ENCODE results near the gene LDAF1.
"Not testable (repeated sequence)": the region's sequence is repeated elsewhere in the genome, so short reads cannot be mapped to it uniquely, and the experiment has no call there.

LDAF1 gene

DNA sequence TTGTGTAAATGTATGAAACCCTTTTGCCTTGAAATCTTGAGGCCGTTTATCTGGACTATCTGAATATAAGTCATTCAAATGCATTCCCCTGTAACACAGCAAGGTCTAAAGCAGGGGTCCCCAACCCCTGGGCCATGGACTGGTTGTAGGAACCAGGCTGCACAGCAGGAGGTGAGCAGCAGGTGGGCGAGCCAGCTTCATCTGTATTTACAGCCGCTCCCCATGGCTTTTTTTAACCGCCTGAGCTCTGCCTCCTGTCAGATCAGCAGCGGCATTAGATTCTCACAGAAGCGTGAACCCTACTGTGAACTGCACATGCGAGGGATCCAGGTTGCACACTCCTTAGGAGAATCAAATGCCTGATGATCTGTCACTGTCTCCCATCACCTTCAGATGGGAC is 32.0 kb upstream of the LDAF1 start:
- Histone ChIP-seq H3K27ac (no peak overlapping the region), H3K36me3 (no peaks in the 10 kb centered on the region), H3K27me3 (ENCODE audit: insufficient read depth, low read depth, severe bottlenecking) (no peaks in the 10 kb centered on the region), H3K4me3 (ENCODE audit: low read depth, low read length) (no peak overlapping the region), H3K9me3 (ENCODE audit: severe bottlenecking) (no peaks in the 10 kb centered on the region)
- TF ChIP-seq, protein P1, sequence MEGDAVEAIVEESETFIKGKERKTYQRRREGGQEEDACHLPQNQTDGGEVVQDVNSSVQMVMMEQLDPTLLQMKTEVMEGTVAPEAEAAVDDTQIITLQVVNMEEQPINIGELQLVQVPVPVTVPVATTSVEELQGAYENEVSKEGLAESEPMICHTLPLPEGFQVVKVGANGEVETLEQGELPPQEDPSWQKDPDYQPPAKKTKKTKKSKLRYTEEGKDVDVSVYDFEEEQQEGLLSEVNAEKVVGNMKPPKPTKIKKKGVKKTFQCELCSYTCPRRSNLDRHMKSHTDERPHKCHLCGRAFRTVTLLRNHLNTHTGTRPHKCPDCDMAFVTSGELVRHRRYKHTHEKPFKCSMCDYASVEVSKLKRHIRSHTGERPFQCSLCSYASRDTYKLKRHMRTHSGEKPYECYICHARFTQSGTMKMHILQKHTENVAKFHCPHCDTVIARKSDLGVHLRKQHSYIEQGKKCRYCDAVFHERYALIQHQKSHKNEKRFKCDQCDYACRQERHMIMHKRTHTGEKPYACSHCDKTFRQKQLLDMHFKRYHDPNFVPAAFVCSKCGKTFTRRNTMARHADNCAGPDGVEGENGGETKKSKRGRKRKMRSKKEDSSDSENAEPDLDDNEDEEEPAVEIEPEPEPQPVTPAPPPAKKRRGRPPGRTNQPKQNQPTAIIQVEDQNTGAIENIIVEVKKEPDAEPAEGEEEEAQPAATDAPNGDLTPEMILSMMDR (IDR thresholded peaks at IDR 0.05; ENCODE audit: low read depth, low read length) = no peak
- DNase-seq = peak; percentile 34

DNA sequence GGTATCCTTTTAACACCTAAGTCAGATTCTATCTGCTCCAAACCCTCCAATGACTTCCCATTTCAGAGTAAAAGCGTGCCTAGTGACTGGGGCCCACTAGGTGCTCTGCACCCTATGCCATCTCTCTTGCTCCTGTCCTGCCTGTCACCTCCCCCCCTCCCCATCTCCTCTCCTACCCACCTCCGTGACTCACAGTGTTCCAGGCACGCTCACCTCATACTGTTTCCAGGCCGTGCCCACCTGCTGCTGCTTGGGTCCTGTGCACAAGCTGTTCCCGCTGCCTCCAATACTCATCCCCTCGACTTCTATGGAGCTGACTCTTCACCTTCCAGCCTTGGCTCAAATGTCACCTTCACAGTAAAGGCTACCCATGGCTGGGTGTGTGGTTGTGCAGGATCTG is 29.5 kb upstream of the LDAF1 start:
- no peaks in the 10 kb centered on the region for H3K36me3 ChIP-seq
- TF ChIP-seq, protein P1 (IDR thresholded peaks at IDR 0.05; ENCODE audit: low read depth, low read length) = no peak
- no peak for DNase-seq
- H3K27ac ChIP-seq = no peak overlapping the region
- H3K9me3 ChIP-seq (ENCODE audit: severe bottlenecking) = no peaks in the 10 kb centered on the region
- no peak overlapping the region for H3K4me3 ChIP-seq (ENCODE audit: low read depth, low read length)
- H3K27me3 ChIP-seq (ENCODE audit: insufficient read depth, low read depth, severe bottlenecking) = no peaks in the 10 kb centered on the region

DNA sequence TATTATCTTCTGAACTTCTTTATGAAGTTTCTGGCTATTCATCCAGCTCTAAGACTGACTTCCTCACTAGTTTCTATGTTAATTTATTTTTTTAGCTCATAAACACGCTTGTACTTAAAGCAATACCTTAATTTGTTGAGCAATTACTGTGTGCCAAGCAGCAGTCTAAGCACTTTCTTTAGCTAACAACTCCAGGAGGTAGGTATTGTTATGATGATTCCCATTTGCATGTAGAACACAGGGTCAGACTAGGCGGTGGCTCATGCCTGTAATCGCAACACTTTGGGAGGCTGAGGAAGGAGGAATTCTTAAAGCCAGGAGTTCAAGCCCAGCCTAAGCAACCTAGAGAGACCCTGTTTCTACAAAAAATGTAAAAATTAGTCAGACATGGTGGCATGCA is 27.7 kb upstream of the LDAF1 start:
- Histone ChIP-seq H3K9me3 (ENCODE audit: severe bottlenecking) (no peaks in the 10 kb centered on the region), H3K27me3 (ENCODE audit: insufficient read depth, low read depth, severe bottlenecking) (no peaks in the 10 kb centered on the region), H3K27ac (no peak overlapping the region), H3K36me3 (no peaks in the 10 kb centered on the region), H3K4me3 (ENCODE audit: low read depth, low read length) (no peak overlapping the region)
- no peak for DNase-seq
- TF ChIP-seq, protein P1 (IDR thresholded peaks at IDR 0.05; ENCODE audit: low read depth, low read length) = no peak

DNA sequence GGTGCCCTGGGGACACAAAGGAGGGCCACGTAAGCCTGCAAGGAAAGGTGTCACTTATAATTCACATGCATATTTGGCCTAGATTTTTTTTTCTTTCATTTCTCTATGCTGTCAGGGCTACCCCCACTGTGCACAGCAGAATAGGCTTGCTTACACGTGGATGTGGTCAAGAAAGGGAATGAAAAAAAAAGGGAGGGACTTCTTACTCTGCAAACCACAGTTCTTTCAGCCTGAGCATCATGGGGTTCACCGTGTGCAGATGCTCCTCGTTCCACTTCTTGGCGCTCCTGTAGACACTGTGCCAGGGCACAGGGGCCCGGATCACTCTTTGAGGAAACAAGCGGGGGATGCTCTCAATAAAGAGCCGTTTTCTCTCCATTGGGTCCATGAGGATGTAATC is 24.4 kb upstream of the LDAF1 start:
- H3K4me3 ChIP-seq (ENCODE audit: low read depth, low read length) = no peak overlapping the region
- no peaks in the 10 kb centered on the region for H3K36me3 ChIP-seq
- TF ChIP-seq, protein P1 (IDR thresholded peaks at IDR 0.05; ENCODE audit: low read depth, low read length) = no peak
- no peaks in the 10 kb centered on the region for H3K27me3 ChIP-seq (ENCODE audit: insufficient read depth, low read depth, severe bottlenecking)
- H3K27ac ChIP-seq = no peak overlapping the region
- H3K9me3 ChIP-seq (ENCODE audit: severe bottlenecking) = no peaks in the 10 kb centered on the region
- no peak for DNase-seq

DNA sequence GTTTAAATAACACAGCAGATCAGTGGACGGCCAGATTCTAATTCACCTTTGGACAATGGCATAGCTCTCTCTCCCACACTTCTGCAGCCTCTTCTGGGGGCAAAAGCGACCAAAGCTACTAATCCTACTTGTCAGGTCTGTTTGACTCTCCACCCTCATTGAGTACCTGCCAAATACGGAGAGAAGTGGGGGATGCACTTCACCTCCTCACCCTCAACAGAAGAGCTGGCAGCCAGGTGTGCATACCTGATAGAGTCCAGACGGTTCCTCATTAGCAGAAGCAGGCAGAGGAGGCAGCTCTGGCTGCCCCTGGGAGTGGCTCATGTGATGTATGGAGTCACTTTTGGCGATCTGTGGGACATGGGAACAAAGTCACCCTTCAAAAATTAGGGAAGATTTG is 12.7 kb upstream of the LDAF1 start:
- H3K36me3 ChIP-seq = no peaks in the 10 kb centered on the region
- TF ChIP-seq, protein P1 (IDR thresholded peaks at IDR 0.05; ENCODE audit: low read depth, low read length) = no peak
- no peak for DNase-seq
- H3K4me3 ChIP-seq (ENCODE audit: low read depth, low read length) = no peak overlapping the region
- H3K9me3 ChIP-seq (ENCODE audit: severe bottlenecking) = no peaks in the 10 kb centered on the region
- no peaks in the 10 kb centered on the region for H3K27me3 ChIP-seq (ENCODE audit: insufficient read depth, low read depth, severe bottlenecking)
- H3K27ac ChIP-seq = no peak overlapping the region

DNA sequence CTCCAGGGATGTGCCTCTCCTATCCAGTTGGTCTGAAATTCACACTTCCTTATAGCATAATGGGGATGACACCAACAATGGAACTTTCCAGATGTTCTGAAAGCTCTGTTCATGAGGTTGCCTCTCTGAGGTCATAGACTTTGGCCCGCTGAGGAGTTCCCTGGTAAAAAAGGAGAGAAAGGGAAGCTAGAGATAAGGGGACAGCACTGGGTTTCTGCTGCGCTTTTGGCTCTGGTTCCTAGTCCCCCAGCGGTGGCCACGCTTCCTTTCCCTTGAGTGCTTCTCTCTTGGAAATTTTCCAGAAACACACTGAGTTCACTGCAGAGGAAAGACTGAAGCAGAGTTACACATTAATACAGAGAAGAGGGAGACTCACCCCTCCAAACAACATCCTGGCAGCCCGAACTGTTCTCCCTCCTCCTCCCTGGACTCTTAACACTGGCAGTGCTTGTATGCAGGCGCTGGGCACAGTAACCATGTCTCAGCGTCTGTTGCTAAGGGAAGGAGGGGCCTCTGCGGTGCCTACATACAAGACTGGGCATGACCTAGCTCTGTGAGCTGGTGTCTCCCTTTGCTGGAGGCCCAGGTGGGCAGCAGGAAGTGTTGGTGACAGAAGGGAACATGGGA is 8.0 kb upstream of the LDAF1 start, which contains the start of gene DNAH3:
Gene DNAH3, minus strand, starts transcription at position 472 of the 627 bp plus-strand sequence. CDS start 527 bp downstream, outside the sequence.
- Histone ChIP-seq H3K27ac (no peak within 1 kb of the TSS), H3K36me3 (no peaks in the 10 kb centered on the region), H3K4me3 (ENCODE audit: low read depth, low read length) (no peak within 1 kb of the TSS), H3K27me3 (ENCODE audit: insufficient read depth, low read depth, severe bottlenecking) (no peaks in the 10 kb centered on the region), H3K9me3 (ENCODE audit: severe bottlenecking) (no peaks in the 10 kb centered on the region)
- TF ChIP-seq, protein P1 (IDR thresholded peaks at IDR 0.05; ENCODE audit: low read depth, low read length) = no peak
- no peak for DNase-seq

DNA sequence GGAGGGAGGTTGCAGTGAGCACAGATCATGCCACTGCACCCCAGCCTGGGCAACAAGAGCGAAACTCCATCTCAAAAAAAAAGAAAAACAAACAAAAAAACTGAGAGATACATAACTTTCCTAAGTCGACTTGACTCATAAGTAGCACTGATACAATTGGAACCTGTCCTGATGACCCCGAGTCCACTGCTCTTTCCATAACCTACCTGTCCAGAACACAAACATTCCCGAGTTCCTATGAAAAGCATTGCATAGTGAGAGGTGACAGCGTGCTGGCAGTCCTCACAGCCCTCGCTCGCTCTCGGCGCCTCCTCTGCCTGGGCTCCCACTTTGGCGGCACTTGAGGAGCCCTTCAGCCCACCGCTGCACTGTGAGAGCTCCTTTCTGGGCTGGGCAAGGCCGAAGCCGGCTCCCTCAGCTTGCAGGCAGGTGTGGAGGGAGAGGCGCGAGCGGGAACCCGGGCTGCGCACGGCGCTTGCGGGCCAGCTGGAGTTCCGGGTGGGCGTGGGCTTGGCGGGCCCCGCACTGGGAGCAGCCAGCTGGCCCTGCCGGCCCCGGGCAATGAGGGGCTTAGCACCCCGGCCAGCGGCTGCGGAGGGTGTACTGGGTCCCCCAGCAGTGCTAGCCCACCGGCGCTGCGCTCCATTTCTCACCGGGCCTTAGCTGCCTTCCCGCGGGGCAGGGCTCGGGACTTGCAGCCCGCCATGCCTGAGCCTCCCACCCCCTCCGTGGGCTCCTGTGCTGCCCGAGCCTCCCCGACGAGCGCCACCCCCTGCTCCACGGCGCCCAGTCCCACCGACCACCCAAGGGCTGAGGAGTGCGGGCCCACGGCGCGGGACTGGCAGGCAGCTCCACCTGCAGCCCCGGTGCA is 6.1 kb upstream of the LDAF1 start:
- not testable (repeated sequence) for H3K36me3 ChIP-seq; H3K4me3 ChIP-seq (ENCODE audit: low read depth, low read length); DNase-seq; H3K9me3 ChIP-seq (ENCODE audit: severe bottlenecking); H3K27ac ChIP-seq; H3K27me3 ChIP-seq (ENCODE audit: insufficient read depth, low read depth, severe bottlenecking)

DNA sequence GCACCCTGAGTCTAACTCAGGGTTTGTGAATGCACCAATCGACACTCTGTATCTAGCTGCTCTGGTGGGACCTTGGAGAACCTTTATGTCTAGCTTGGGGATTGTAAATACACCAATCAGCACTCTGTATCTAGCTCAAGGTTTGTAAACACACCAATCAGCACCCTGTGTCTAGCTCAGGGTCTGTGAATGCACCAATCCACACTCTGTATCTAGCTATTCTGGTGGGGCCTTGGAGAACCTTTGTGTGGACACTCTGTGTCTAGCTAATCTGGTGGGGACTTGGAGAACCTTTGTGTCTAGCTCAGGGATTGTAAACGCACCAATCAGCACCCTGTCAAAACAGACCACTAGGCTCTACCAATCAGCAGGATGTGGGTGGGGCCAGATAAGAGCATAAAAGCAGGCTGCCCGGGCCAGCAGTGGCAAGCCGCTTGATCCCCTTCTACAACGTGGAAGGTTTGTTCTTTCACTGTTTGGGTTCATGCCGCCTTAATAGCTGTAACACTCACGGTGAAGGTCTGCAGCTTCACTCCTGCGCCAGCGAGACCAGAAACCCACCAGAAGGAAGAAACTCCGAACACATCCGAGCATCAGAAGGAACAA is 5.2 kb upstream of the LDAF1 start:
- H3K27ac ChIP-seq; H3K36me3 ChIP-seq; DNase-seq; H3K27me3 ChIP-seq (ENCODE audit: insufficient read depth, low read depth, severe bottlenecking); H3K9me3 ChIP-seq (ENCODE audit: severe bottlenecking); H3K4me3 ChIP-seq (ENCODE audit: low read depth, low read length): not testable (repeated sequence)

All from WERI-Rb-1 (cell line).